GM21528 (cell line): Measurements from ENCODE around the gene POLR3A.
"Not testable (repeated sequence)": the region's sequence is repeated elsewhere in the genome, so short reads cannot be mapped to it uniquely, and the experiment has no call there.

Experiments
- ATAC-seq: cut with Tn5 transposase; IDR thresholded peaks from one replicate; pipeline ENCODE4 v1.9.1; 2021; ENCODE audit warnings: mild to moderate bottlenecking, moderate library complexity; ENCODE audit not compliant: unreplicated experiment, low FRiP score

The POLR3A gene

DNA sequence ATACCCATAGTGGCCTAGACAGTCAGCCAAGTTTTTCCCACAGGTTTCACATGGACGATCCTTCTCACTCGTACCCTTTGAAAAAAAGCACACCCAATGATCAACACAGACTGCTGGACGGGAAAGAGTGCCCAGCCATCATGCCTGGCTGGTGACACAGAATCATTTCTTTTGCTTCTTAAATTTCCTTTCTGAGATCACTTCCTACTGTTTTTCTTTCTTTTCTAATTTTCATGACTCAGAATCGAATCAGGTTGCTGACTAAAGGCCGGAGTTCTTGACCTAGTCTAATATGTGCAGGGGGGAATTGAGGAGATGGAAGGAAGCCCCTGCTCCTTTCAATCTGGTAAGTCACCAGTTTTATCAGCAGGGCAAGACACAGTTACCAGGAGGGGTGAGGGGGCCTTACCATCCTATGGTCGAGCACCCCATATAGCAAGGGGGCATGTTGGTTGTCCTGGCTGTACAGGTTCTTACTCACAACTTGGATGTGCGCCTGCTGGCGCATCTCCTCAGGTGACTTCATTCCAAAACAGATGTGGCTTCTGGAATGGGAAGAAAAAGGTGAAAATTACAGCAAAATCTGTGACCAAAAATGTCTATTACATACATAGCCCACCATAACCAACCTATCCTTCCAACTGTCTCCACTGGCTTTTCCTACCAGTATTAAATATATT lies 3.5 kb downstream of the POLR3A start:
- no peak for ATAC-seq

GRCh38 chr10:78023741-78024140 lies 5.6 kb downstream of the POLR3A start:
- ATAC-seq, result no peak

- ATAC-seq, result no peak
These were observed 8.1 kb downstream of the POLR3A start for GRCh38 chr10:78021201-78021600.

DNA sequence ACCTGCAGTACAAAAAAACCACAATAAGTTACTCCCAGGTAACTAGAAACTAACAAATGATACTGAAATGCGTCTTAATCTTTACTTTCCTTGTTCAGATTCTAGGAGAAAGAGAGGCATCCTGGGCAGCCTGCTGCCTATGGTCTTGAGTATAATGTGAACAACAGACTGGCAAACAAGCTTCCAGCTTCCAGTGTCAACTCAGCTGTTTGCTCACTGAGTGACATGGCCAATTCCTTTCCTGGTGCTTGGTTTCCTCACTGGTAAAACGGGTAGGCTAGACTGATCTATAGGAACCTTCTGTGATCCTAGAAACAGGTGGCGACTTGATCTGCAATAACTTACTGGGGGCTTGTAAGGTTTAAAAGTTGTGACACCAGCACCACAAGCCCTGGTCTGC lies 10.1 kb downstream of the POLR3A start:
- ATAC-seq, result no peak

DNA sequence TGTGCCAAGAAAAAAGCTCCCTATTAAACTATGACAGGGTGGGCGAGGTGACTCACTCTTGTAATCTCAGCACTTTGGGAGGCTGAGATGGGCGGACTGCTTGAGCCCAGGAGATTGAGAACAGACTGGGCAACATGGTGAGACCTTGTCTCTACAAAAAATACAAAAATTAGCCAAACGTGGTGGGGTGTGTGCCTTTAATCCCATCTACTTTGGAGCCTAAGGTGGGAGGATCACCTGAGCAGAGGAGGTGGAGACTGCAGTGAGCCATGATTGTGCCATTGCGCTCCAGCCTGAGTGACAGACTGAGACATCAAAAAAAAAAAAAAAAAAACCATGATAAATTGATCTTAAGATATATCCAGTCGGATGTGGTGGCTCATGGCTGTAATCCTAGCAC lies 11.5 kb downstream of the POLR3A start:
- no peak for ATAC-seq

- no peak for ATAC-seq
These were observed 13.8 kb downstream of the POLR3A start for GRCh38 chr10:78015546-78015945.

DNA sequence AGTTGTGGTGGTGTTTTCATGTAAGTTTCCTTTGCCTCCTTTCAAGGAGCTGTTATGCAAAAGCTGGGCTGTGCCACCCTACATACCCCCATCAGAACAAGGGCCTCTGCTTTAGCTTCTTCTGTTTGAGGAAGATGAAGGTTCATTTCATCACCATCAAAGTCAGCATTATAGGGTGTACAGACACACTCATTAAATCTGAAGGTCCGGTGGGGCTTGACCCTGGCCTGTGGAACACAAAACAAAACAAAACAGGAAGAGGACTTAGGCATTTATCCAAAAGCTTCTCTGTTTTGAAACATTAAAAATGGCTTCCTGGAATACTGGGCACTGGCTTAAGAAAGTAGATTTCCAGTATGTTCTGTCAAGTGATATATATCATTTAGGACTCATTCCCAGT lies 15.8 kb downstream of the POLR3A start:
- no peak for ATAC-seq

DNA sequence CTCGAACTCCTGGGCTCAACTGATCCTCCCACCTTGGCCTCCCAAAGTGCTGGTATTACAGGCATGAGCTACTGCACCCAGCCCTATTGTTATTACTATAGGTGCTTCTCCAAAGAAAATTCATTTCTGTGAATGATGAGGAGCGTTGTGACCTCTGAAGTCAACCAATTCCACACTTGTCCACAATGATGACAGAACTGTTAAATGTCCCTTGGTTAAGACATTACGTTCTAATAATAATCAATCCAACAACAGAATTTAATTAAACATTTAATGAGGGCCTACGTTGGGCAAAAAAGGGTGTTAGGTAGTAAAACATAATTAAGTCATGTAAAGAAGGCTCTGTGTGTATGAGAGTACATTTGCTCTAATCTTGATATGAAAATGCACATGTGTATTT lies 18.2 kb downstream of the POLR3A start:
- ATAC-seq, result no peak

GRCh38 chr10:78010278-78010677 lies 19.0 kb downstream of the POLR3A start:
- ATAC-seq, result no peak

DNA sequence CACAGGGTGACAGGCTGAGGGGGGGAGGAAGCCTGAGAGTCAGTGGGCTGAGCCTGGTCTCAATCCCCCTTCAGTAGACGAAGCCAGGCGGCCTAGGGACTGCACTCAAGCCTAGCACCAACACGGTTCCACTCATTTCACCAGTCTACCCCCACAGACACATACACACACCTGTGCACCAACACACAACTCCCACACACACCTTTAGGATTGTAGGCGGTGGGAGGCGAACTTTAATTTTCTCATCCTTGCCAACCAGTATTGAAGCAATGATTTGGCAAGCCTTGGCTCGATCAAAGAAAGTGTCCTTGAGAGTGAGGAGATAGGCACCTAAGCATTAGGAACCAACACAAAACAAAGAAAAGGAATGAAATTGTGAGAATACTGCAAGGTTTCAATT lies 19.7 kb downstream of the POLR3A start:
- no peak for ATAC-seq

- ATAC-seq, result no peak
These were observed 22.1 kb downstream of the POLR3A start for GRCh38 chr10:78007172-78007571.

DNA sequence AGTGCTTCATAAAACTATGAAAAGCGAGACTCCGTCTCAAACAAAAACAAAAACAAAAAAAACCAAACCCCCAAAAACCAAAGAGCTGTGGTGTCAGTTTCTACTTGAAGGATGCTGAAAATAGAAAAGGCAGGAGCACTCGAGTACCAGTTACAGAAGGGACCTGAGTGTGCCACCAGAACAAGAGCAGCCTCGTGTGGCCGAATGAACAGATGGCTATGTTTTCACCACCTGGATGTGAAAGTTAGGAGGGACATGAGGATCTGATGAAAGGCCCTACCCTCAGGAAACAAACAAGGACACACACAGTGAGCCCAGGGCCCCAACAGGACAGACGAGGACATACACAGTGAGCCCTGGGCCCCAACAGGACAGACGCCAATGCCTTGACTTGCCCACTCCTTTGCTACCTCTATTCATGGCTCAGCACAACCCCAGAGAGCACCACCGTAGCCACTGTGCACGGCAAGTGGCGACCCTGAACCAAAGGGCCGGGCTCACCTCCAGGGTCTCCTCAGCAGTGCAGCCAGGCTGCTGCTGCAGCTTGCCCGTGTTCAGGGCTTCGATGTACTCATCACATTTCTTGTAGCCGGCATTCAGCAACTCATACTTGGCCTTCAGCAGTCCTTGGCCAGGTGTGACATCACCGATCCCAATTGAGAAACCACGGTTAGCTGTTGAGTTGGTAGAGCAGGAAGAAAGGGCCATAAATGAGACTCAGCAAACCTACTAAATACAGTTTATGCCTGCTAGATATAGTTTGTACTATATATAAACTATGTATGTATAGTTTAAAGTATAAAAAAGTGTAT lies 24.9 kb downstream of the POLR3A start:
- ATAC-seq, result no peak

DNA sequence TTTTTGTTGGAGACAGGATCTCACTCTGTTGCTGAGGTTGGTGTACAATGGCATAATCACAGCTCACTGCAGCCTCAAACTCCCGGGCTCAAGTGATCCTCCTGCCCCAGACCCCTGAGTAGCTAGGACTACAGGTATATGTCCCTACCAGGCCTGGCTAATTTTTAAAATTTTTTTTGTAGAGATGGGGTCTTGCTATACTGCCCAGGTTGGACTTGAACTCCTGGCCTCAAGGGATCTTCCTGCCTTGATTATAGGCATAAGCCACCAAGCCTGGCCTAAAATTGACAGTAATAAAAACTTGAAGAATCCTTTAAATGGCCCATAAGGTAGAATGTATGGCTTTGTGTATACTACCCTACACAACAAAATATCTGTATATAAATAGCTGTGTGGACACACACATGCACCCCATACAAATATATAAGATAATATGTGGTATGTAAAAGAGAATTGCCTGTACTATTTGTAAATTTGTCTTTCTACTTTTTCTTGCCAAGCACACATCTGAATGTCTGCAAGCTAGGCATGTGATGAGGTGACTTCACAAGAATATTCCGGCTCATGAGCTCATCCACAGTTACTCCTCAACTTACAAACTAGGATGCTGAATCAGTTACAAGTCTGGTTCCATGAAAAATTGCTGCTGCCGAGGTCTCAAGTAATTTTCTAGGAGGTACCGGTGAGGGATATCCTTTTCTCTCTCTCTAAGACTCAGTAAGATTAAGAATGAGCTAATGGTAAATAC lies 26.6 kb downstream of the POLR3A start:
- no peak for ATAC-seq

- no peak for ATAC-seq
These were observed 28.3 kb downstream of the POLR3A start for GRCh38 chr10:78000956-78001472.

DNA sequence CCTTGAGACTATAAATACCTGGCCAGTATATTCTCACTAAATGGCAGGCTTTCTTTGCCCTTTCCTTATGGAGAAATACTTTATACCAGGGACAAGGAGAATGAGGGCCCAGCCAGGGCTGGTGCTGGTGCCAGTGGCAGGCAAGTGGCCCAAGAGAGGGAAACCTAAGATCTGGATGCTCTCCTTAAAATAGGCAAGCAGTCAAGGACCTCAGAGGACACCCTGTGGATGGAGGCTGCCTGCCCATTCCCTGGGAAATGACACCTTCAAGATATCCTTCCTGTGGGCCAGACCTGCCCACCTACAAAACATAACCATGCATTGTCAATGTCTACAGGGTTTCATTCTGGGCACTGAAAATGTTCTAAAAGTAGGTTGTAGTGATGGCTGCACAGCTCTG lies 29.1 kb downstream of the POLR3A start:
- no peak for ATAC-seq

- not testable (repeated sequence) for ATAC-seq
These were observed 30.5 kb downstream of the POLR3A start for GRCh38 chr10:77998780-77999179.

DNA sequence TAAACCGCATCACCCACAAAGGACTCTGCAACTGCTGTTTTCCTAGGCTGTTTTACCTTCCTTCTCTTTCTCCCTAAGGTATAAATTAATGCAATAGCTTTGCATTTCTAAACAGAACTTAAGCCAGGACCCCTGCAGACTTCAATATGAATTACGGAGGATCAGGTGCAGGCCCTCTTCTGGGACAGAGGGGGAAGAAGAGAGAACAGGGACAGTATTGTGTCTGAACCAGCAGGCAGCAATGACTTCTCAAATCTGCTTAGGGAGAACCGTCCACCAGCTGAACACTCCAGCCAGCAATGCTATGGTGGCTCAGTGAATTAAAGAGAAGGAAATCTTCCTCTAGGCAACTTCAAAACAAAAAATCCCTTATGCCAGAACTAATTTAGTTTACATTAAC lies 35.7 kb downstream of the POLR3A start:
- ATAC-seq, result no peak

DNA sequence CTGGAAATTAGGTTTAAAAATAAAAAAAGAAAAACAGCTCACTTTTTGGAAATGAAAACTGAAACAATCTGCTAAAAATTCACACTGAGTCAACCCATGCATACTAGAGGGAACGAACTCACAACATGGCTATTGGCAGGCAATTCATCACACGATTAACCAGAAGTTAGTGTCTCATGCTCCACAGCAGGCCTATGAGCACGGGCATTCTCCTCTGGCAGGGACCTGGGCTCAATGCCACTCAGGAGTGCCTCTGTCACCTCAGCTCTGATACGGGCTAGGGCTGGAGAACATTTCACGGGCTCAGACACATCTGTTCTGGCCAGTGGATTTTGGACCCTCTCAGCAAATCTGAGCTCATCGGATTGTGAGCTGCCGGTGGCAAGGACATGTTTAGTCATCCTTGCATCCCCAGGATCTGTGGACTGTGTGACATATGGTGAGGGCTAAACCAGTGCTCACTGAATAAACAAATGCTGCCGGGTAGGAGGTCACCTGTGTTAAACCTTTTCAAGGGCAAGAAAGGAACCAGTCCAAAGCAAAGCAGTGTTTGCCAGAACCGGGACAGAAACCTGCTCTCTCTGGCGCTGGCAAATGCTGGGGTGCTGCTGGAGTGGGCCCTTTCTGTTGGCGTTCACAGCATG lies 40.1 kb downstream of the POLR3A start:
- no peak for ATAC-seq

DNA sequence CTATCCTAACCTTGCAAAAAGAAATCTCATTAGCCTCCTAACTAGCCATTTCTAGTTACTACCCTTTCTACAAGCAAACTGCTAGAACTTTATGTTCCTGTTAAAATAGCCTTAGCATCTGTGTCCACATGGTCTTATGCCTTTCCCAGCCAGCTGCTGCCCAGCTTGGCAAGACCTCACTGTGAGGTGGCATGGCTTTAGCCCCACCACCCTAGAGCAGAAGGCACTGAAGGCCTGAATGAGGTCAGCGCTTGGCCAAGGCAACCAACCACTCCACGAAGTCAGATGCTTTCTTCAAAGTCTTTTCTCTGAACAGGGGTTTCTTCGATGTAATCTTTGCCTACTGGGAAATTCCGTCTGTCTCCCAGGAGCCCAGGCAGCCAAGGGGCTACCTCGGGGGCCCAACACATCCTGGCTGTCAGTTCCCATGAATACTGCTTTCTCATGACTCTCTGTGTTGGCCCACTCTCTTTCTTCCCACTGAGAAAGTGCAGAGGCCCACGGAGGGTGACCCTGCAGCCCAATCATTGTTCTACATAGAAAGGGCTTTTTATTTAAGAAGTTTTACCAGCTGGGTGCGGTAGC lies 41.6 kb downstream of the POLR3A start:
- no peak for ATAC-seq

DNA sequence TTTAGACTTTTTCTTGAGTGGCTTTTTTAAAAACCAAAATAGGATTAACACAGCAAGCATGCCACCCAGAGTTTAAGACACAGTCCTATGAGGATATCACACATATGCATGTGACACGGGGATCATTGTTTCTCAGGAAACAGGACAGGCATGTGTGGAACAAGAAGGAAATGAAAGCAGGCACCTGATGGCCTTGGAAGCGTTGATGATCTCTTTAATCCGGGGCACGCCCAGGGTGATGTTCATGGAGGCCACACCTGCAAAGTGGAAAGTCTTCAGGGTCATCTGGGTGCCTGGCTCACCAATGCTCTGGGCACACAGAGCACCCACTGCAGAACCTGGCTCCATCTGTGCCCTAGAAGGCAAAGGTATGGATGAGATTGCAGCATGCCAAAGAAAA lies 44.3 kb downstream of the POLR3A start:
- ATAC-seq, result no peak
